Upper lobe of left lung (tissue), 6 donors: Measurements from ENCODE around the gene UGCG. TPM values are rescaled to one million over a fixed set of nuclear protein-coding genes. Genes with fewer than 3 reads are reported as not detected.
A peak's percentile ranks its signal among the peaks of the same experiment; 100 is the strongest.

ENCODE experiments used
- ATAC-seq, 2 donors: fragments of 200-7000 bp; cut with Tn5 transposase; one replicate each; pipeline ENCODE4 v1.9.1; 2022; ENCODE audit warnings: mild to moderate bottlenecking in 2 of 2, moderate library complexity in 2 of 2; ENCODE audit not compliant: low FRiP score in 2 of 2
- DNase-seq, 2 donors: peaks; one replicate each; pipeline ENCODE4 v3.0.0-alpha.2; 2019 to 2020
- H3K27ac ChIP-seq, 4 donors: fragments of 200-600 bp; sonication (generic); one replicate each; pipeline ENCODE4 v1.5.1; 2016 to 2019
- H3K27me3 ChIP-seq, 4 donors: fragments of 200-600 bp; sonication (generic); one replicate each; pipeline ENCODE4 v1.5.1; 2017 to 2019
- H3K36me3 ChIP-seq, 4 donors: fragments of 200-600 bp; sonication (generic); one replicate each; pipeline ENCODE4 v1.5.1; 2016 to 2019
- H3K4me1 ChIP-seq, 4 donors: fragments of 200-600 bp; sonication (generic); one replicate each; pipeline ENCODE4 v1.5.1; 2018 to 2019
- H3K4me3 ChIP-seq, 4 donors: fragments of 200-600 bp; sonication (generic); one replicate each; pipeline ENCODE4 v1.5.1; 2017 to 2019; ENCODE audit warnings: mild to moderate bottlenecking in 2 of 4, moderate library complexity in 1 of 4
- H3K9me3 ChIP-seq, 4 donors: fragments of 200-600 bp; sonication (generic); one replicate each; pipeline ENCODE4 v1.5.1; 2018 to 2019
- CTCF ChIP-seq, 6 experiments: fragments of 450-650 bp in 4 of 6; fragments of 200-600 bp in 2 of 6; sonication (generic) in 2 of 6; IDR thresholded peaks; one replicate each; pipeline ENCODE4 v1.5.1; 2016 to 2019; ENCODE audit warnings: antibody characterized with exemption in 6 of 6
- EP300 ChIP-seq, 4 donors: sonication (generic); formaldehyde crosslinking; IDR thresholded peaks; one replicate each; pipeline ENCODE4 v1.5.1; 2017; ENCODE audit warnings: antibody characterized with exemption in 4 of 4, control low read depth in 2 of 4
- POLR2A ChIP-seq, 4 donors: fragments of 450-650 bp; IDR thresholded peaks; one replicate each; pipeline ENCODE4 v1.5.1; 2016 to 2017; ENCODE audit warnings: antibody characterized with exemption in 4 of 4, mild to moderate bottlenecking in 2 of 4
- POLR2AphosphoS5 ChIP-seq, 2 donors: sonication (generic); formaldehyde crosslinking; IDR thresholded peaks; one replicate each; pipeline ENCODE4 v1.5.1; 2017; ENCODE audit warnings: antibody characterized with exemption in 2 of 2
- WGBS, 2 donors: methylation state at CpG; one replicate each; pipeline ENCODE4 v1.1.5; 2017 to 2018; 5-methylcytosine and 5-hydroxymethylcytosine counted together
- total RNA-seq, 6 donors: library from RNA; depleted of rRNA in 4 of 6; stranded (reverse); fragments of >200 nt in 4 of 6; gene quantifications; one replicate each; pipeline versions ENCODE4 v1.1.0 to v1.2.1, GENCODE V29; 2016 to 2021
- donor health status: DM: no; HTN: no; CAD: no; lungs with moderate emphysema.
- donor health status: DM: no; HTN: yes; CAD: no; lungs with severe emphysema.

Gene UGCG
- total RNA-seq, 6 donors from 2014 or later = 21.4 to 79.7 (median 35.7) TPM

- WGBS, 2 donors = 90 to 92% methylated on average over 3 of the region's 3 CpGs
- no peak overlapping the region for H3K27ac ChIP-seq
- TF ChIP-seq EP300 (IDR thresholded peaks at IDR 0.05) (no peak), CTCF (IDR thresholded peaks at IDR 0.05) (no peak), POLR2AphosphoS5 (IDR thresholded peaks at IDR 0.05) (no peak), POLR2A (IDR thresholded peaks at IDR 0.05) (no peak)
- no peaks in the 10 kb centered on the region for H3K27me3 ChIP-seq
- H3K36me3 ChIP-seq = no peaks in the 10 kb centered on the region
- peaks cover 0 to 4% (median 2%) of the 10 kb centered on the region in 4 donors for H3K4me1 ChIP-seq
- H3K9me3 ChIP-seq = no peaks in the 10 kb centered on the region
- no peak overlapping the region for H3K4me3 ChIP-seq
- DNase-seq (no peak), ATAC-seq (no peak)
These were observed 53.3 kb downstream of the UGCG start for GRCh38 chr9:111949919-111950318.

- no peaks in the 10 kb centered on the region for H3K9me3 ChIP-seq
- H3K4me1 ChIP-seq = peaks cover 0 to 7% (median 0%) of the 10 kb centered on the region in 4 donors
- ATAC-seq = no peak
- H3K4me3 ChIP-seq = no peak overlapping the region
- TF ChIP-seq POLR2AphosphoS5 (IDR thresholded peaks at IDR 0.05) (peak in 1 of 2 donors; percentile 20), EP300 (IDR thresholded peaks at IDR 0.05) (no peak)
- WGBS, 2 donors = 63 to 66% methylated on average over 3 of the region's 3 CpGs
- H3K27ac ChIP-seq = no peak overlapping the region
- no peaks in the 10 kb centered on the region for H3K27me3 ChIP-seq
- H3K36me3 ChIP-seq = no peaks in the 10 kb centered on the region
- DNase-seq = no peak
These were observed 55.9 kb downstream of the UGCG start for GRCh38 chr9:111952559-111952958.

GRCh38 chr9:111953444-111953843 is 56.8 kb downstream of the UGCG start:
- H3K4me3 ChIP-seq = no peak overlapping the region
- TF ChIP-seq CTCF (IDR thresholded peaks at IDR 0.05) = no peak
- TF ChIP-seq EP300 (IDR thresholded peaks at IDR 0.05) = no peak
- no peak for TF ChIP-seq POLR2AphosphoS5 (IDR thresholded peaks at IDR 0.05)
- TF ChIP-seq POLR2A (IDR thresholded peaks at IDR 0.05) = no peak
- ATAC-seq = peak; percentile 31 to 46
- H3K27me3 ChIP-seq = no peaks in the 10 kb centered on the region
- no peak overlapping the region for H3K27ac ChIP-seq
- H3K9me3 ChIP-seq = no peaks in the 10 kb centered on the region
- peaks cover 3 to 15% (median 7%) of the 10 kb centered on the region in 4 donors for H3K4me1 ChIP-seq
- no peak for DNase-seq
- WGBS, 2 donors = 60 to 92% methylated on average over 3 of the region's 3 CpGs
- H3K36me3 ChIP-seq = no peaks in the 10 kb centered on the region

DNA sequence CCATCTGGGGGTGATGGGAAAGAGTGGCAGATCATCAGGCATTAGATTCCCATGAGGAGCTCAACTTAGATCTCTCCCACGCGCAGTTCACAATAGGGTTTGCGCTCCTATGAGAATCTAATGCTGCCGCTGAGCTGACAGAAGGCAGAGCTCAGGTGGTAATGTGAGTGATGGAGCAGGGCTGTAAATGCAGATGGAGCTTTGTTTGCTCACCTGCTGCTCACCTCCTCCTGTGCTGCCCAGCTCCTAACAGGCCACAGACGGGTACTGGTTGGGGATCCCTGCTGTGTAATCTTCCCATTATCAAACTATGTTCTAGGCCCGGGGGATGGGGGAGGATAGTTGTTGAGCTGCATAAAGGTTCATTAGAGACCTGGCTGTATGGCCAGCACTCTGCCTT is 58.4 kb downstream of the UGCG start:
- Histone ChIP-seq H3K9me3 (no peaks in the 10 kb centered on the region), H3K4me3 (no peak overlapping the region), H3K4me1 (peaks cover 5 to 16% (median 9%) of the 10 kb centered on the region in 4 donors), H3K27ac (no peak overlapping the region), H3K27me3 (no peaks in the 10 kb centered on the region), H3K36me3 (no peaks in the 10 kb centered on the region)
- no peak for TF ChIP-seq EP300 (IDR thresholded peaks at IDR 0.05)
- TF ChIP-seq CTCF (IDR thresholded peaks at IDR 0.05) = no peak
- no peak for TF ChIP-seq POLR2A (IDR thresholded peaks at IDR 0.05)
- TF ChIP-seq POLR2AphosphoS5 (IDR thresholded peaks at IDR 0.05) = no peak
- 89 to 93% methylated on average over 6 of the region's 6 CpGs for WGBS, 2 donors
- DNase-seq = no peak
- no peak for ATAC-seq

GRCh38 chr9:111957856-111958631 is 61.4 kb downstream of the UGCG start:
- Histone ChIP-seq H3K9me3 (no peaks in the 10 kb centered on the region), H3K27me3 (no peaks in the 10 kb centered on the region), H3K4me3 (peak overlapping the region in 1 of 4 donors; percentile 3), H3K4me1 (peaks cover 7 to 16% (median 9%) of the 10 kb centered on the region in 4 donors), H3K36me3 (no peaks in the 10 kb centered on the region), H3K27ac (peak overlapping the region in 2 of 4 donors; percentile 1 to 68)
- TF ChIP-seq CTCF (IDR thresholded peaks at IDR 0.05) (no peak), POLR2AphosphoS5 (IDR thresholded peaks at IDR 0.05) (peak in 1 of 2 donors; percentile 64), EP300 (IDR thresholded peaks at IDR 0.05) (no peak), POLR2A (IDR thresholded peaks at IDR 0.05) (peak in 1 of 4 donors; percentile 54)
- WGBS, 2 donors = 2 to 3% methylated on average over 3 of the region's 3 CpGs
- DNase-seq = no peak
- ATAC-seq = peak; percentile 80 to 86
